Hematopoietic multipotent progenitor cell treated with erythropoietin and hydrocortisone succinate and interleukin-3 and kit ligand, for 6 days (in vitro differentiated cells): ENCODE results near the gene ZBTB20.

Source experiments
- DNase-seq: peaks from one replicate; pipeline ENCODE4 v3.0.0-alpha.2; 2015

Gene ZBTB20

DNA sequence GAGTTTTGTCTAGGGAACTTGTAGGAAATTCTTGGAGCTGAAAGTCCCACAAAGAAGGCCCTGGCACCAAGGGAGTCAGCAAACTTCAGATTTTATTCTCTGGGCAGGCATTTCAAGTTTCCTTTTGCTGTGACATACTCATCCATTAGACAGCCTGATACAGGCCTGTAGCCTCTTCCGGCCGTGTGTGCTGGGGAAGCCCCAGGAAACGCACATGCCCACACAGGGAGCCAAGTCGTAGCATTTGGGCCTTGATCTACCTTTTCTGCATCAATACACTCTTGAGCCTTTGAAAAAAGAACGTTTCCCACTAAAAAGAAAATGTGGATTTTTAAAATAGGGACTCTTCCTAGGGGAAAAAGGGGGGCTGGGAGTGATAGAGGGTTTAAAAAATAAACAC, 838.3 kb downstream of the ZBTB20 start:
- DNase-seq: no peak

DNA sequence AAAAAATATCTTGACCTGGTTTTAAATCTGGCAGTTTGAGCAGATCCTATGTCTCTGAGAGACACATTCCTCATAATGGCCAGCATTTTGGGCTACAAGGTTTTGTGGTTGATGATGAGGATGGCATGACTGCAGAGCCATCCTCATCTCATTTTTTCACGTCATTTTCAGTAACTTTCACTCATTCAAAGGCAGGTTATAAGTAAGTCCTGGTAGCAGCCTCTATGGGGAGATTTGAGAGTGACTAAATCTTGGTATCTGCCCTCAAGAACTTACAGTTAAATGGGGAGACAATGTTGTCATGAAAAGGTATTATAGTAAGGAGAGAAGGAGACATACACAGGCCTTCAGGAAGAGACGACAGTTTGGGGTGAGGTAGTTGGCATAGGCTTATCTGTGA, 838.7 kb downstream of the ZBTB20 start:
- DNase-seq: no peak

GRCh38 chr3:114307832-114308231, 839.3 kb downstream of the ZBTB20 start:
- DNase-seq: no peak

DNA sequence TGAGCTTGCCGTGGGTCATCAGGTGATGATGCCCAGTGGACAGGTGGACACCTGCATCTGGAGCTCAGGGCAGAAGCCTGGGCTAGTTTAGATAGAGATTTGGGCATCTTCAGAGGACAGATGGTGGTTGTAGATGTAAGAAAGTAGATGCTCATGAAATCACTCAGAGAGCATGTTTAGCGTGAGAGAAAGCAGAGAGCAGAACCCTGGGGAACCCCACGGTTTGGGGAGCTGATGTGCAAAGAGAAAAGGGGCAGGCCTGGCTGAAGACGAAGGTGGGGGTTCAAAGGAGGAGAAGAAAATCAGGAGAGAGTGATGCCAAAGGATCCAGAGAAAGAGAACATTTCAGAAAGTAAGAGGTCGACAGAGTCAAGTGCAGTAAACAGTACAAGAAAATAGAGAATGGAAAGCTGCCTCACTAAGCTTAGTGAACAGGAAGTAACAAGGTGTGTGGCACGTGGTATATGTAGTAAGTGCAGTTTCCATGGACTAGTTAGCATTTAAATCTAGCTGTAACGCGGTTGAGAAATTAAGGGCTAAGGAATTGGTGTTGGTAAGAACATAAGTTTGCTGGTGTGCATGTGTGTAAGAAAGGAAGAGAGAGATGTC, 839.8 kb downstream of the ZBTB20 start:
- DNase-seq: no peak

DNA sequence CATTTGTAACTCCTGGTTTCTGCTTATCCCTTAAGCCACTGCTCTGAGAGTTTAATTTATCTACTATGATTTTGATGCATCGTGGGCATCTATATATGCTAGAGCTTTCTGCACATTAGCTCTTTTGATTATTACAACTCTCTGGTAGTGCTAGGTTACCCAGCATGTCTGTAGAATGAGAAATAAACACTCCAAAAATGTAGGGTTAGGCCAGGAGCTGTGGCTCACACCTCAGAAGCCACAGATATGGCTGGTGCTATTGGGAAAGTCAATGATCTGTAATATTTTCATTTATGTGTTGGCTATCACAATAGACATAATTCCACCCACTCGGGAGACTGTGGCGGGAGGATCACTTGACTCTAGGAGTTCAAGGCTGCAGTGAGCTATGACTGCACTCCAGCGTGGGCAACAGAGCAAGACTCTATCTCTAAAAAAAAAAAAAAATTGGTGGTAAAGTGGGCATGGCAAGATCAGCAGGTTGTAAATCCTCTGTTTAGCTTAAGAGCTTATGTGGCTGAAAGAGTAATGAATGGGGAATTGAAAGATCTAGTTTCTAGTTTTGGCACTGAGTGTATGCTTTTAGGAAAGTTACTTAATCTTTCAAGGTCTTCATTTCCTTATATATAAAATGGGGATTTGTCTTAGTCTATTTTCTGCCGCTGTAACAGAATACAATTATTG, 847.0 kb downstream of the ZBTB20 start:
- DNase-seq: no peak

DNA sequence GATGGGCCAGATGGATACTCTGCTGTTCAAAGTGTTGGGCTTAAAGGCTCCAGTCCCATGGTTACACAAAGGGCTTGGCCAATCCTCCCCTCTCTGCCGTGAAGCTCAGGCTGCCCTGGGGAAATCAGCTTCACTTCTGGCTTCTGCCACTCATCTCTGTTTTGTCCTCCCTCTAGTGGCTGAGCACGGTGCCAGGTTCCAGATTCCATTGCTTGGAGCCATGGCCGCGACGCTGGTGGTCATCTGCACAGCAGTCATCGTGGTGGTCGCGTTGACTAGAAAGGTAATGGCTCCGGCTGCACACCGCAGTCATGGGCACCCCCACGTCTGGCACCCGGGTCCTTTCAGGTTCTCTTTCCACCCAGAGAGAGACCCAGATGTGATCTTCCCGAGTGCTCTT, 847.7 kb downstream of the ZBTB20 start:
- peak; percentile 35 for DNase-seq

DNA sequence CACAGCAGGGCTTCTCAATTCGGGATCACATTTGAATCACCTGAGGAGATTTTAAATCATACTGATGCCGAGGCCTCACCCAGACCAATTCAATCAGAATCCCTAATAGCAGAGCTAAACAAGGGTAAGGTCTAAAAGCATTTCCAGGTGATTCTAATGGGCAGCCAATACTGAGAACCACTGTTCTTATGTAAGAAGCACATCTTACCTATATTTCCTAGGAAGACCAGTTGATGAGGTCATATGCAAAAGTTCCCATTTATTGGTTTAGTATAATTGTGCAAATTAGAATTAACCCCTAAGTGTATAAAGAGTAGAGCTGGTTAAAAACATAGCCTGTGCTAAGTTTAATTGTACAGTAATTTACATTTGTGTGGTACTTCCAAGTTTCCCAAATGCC, 851.1 kb downstream of the ZBTB20 start:
- DNase-seq: no peak

DNA sequence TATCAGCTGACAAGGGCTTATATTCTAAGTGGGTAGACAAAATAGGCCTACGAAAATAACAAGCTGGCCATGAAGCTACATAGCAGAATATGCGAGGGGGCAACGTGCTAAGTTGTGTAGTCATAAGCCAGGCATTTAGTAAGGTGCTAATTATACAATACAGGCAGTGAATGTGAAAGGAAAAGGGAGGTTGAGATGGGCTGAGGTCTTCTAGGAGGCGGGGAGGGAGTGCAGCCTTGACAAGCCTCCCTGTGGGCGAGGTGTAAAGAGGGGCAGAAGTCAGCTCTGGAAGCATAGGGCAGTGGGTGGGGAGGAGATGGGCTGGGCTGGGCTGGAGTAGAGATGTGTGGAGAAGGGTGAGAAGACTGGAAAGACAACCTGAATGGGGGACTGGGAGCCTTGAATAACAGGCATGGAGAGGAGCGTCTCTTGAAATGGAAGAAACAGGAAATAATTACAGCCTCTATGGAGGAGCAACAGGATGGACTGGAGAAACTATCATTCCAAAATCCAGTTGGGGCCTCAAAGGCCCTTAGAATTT, 852.1 kb downstream of the ZBTB20 start:
- DNase-seq: no peak

DNA sequence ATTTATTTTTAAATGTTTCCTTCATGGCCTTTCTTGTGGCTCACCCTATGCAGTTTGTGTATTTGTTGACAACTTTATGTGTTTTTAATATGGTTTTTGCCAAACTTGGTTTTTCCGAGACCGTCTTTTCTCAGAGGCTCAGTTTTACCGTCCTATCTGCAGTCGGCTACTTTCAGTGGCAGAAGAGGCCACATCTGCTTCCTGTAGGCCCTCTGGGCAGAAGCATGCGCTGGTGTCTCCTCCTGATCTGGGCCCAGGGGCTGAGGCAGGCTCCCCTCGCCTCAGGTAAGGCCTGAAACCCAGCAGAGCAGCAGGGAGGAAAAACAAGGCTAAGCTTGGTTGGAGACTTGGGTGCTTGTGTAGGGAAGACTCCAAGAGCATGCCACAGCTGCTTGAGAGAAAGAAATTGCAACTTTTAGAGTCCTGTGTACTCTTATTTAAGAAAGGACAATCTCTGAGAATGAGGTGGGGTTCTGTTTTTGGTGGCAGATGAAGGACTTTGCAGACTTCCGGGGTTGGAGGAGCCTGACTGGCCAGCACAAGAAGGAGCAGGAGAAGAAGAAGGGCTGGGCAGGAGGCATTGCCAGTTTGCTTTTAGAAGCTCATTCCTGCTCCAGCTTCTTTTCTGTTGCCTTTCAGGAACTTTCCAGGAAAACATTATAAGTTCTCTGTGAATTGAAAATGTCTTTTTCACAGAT, 853.1 kb downstream of the ZBTB20 start, which contains the start of gene TIGIT:
Gene TIGIT (plus strand): TSS at position 191 of the 698 bp plus-strand sequence. CDS start 34 bp downstream, at position 225.
- DNase-seq: no peak

DNA sequence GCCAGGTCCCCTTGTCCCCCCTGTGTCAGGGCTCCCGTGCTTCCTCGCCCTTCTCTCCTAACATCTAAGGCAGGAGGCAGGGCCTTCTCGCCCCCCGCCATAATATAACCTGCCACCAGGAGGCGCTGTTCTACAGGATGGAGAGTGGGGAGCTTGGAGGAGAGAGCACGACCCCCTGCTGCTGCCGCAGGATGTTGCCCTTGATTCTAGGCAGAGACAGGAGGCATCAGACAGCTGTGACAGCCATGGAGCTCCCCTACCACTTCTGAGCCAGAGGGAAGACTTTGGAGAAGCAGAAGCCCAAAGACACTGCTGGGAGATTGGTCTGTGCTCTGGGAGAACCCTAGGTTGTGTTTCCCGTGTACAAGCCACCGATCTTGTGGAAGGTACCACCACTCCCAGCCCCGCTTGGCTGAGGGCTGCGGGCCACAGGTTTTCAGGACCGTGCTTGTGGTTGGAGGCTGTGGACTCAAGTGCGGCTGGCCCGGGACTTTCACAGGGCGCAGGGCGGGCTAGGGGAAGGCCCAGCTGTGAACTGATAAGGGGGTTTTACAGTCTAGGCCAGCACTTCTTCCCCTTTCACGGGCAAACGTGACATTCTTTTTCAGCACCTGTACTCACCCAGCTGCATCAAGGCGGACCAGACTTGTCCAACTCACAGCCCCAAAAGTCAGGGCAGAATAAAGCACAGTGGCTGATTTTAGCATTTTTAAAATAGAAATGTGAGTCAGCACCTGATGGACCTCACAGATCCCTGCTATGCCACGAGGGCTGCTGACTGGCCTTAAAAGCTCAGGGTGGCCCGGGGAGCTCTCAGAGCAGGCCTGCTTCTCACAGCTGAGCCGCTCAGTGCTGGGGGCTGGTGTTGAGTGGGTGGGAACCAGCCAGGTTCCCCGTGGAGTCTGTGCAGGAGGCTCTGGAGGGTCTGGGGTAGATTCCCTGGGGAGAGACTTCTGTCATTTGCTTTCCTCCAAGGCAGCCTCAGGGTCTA, 855.9 kb downstream of the ZBTB20 start:
- peak; percentile 63 for DNase-seq

DNA sequence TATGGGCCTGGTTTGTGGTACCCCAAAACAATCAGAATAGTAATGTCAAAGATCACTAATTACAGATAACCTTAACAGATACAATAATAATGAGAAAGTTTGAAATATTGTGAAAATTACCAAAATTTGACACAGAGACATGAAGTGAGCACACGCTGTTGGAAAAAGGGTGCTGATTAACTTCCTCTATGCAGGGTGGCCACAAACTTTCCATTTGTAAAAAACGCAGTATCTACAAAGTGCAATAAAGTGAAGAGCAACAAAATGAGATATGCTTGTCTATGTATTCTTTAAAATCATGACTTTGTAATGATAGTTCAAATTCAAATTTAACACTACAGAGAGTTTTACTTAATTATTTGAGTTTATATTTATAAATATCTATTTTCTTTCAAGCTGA, 860.8 kb downstream of the ZBTB20 start:
- no peak for DNase-seq

DNA sequence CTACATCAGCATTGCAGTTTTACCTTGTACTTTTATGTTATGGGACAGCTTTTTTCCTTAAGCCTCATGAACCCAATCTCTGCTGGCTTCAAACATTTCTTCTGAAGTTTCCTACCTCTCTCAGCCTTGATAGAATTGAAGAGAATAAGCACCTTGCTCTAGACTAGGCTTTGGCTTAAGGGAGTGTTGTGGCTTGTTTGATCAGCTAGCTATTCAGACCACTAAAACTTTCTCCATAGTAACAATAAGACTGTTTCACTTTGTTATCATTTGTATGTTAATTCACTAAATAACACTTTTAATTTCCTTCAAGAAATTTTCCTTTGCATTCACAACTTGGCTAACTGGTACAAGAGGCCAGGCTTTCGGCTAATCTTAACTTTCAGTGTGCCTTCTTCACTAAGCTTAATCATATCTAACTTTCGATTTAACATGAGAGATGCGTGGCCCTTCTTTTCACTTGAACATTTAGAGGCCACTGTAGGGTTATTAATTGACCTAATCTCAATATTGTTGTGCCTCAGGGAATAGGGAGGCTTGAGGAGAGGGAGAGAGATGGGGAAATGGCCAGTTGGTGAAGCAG, 861.3 kb downstream of the ZBTB20 start:
- no peak for DNase-seq

GRCh38 chr3:114284644-114285043, 862.4 kb downstream of the ZBTB20 start:
- DNase-seq: no peak
